GM11168 (cell line): ENCODE data around the gene CNNM1.

Source experiments
- in situ Hi-C: fragments of 300-500 bp; cut with MboI; formaldehyde crosslinking; loops from one replicate; pipeline ENCODE4 v1.12.0; 2022; ENCODE audit warnings: low sequenced_read_pairs; ENCODE audit not compliant: unreplicated experiment

The CNNM1 gene

DNA sequence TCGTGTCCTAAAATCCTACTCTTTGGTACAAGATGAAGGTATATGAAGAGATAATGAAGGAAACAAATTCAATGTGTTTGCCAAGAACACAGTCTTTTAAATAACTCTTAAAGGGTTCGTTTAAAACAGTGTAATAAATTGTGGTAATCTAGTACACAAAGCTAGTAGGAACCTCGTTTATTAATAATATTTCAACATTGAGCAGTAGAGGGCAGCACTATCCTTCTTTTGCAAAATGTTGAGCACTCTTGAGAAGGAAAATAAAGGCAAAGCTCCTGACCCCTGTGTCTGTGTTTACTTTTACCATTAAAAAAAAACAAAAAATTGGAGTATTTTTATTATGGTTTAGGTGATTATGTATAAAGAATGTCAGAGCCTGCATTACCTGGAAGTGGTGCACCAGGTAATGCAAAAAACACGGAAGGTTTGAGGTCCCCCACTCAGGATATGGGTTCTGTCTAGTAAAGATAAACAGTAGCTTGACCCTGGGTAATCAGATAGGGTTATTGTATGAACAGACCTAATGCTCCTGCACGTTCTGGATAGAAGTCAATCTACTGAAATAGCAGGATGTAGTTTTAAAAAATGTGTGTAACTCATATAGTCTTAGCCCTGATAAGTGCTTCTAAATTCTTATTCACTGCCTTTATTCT is 107.0 kb downstream of the CNNM1 start:
- in situ Hi-C loops: loop anchor here (10.0 kb wide), 1 partner anchor 179 kb away; no protein-coding TSS in a partner anchor

DNA sequence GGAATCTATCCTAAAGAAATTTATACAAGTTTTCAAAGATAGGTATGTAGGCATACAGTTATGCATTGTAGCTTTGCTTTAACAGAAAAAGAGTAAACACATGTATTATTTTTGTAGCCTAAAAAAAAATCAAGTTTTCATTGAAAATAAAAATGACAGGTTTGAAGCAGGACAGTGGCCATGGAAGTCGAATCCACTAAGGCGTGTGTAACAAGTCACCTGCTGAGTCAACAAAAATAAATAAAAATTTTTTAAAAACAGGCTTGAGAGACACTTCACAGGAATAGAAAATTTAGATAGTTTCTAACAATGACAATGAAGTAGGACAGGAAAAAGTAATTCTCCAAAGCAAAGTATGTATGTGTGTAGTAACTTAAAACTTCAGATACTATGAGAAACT is 109.7 kb downstream of the CNNM1 start:
- in situ Hi-C loops: loop anchor here (10.0 kb wide), 1 partner anchor 176 kb away; no protein-coding TSS in a partner anchor

DNA sequence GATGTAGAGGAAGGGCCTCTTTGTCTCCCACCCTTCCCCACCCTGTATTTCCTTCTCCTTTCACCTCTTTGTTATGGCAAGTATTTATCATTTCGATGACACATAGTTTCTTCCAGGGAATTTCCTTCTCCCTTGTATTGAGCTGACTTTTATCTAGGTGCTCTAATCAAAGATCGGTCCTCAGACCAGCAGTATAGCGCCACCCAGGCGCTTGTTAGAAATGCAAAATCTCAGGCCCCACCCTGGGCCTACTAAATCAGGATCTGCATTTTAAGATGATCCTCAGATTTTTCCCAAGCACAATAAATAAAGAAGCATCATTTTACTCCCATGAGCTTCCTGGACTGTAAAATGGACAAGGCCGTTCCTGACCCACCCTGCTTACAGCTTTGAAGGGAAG is 113.2 kb downstream of the CNNM1 start:
- in situ Hi-C loops: no loop called here

DNA sequence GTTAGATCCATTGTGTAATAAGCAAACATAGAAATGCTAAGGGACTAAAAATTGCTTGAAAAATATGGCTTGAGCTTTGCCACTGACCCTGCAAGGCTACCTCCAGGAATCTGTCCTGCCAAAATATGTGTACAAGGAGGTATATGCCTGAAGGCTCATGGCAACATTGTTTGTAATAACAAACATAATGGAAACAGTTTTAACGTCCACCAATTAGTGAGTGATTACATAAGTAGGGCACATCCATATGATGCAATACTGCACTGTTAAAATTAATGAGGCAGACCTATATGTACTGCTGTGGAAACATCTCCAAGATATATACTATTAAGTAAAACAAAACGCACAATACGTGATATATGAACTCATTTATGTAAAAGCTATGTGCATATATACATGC is 114.3 kb downstream of the CNNM1 start:
- in situ Hi-C loops: no loop called here
